Measurements from ENCODE around the gene PXMP4.

Gene PXMP4

GRCh38 chr20:33654680-33655161 is 65.4 kb downstream of the PXMP4 start:
- no peak for DNase-seq (ENCODE audit: low spot score)

- no peak for DNase-seq (ENCODE audit: low spot score)
Measured at GRCh38 chr20:33653900-33654596, 66.1 kb downstream of the PXMP4 start.

- DNase-seq (ENCODE audit: low spot score), result peak; percentile 72
Measured at GRCh38 chr20:33653218-33653899, 66.8 kb downstream of the PXMP4 start.
